ENCODE results near the gene PRKCB.

PRKCB gene

GRCh38 chr16:24035127-24035842 lies 199.5 kb downstream of the PRKCB start:
- no peak overlapping the region for H3K4me3 ChIP-seq (ENCODE audit: low read depth, low read length)
- POLR2A ChIA-PET = no interaction called here
- CTCF ChIA-PET = interaction anchor here (1.1 to 13.6 kb wide), 6 partner anchors 9 to 469 kb away, joined by 3 to 257 read pairs (median 8); partner anchors contain the start of gene PLK1
- no peak for TF ChIP-seq CTCF (IDR thresholded peaks at IDR 0.05; ENCODE audit: insufficient read depth, low read length, missing control alignments)
- DNase-seq (ENCODE audit: low read depth, low spot score) = no peak

GRCh38 chr16:24036038-24036543 lies 200.3 kb downstream of the PRKCB start:
- H3K4me3 ChIP-seq (ENCODE audit: low read depth, low read length) = no peak overlapping the region
- POLR2A ChIA-PET = no interaction called here
- TF ChIP-seq CTCF (IDR thresholded peaks at IDR 0.05; ENCODE audit: insufficient read depth, low read length, missing control alignments) = no peak
- CTCF ChIA-PET = interaction anchor here (0.7 to 13.6 kb wide), 11 partner anchors 9 to 468 kb away, joined by 3 to 257 read pairs (median 4); partner anchors contain the start of gene PLK1
- DNase-seq (ENCODE audit: low read depth, low spot score) = no peak

GRCh38 chr16:24036614-24037013 lies 200.8 kb downstream of the PRKCB start:
- H3K4me3 ChIP-seq (ENCODE audit: low read depth, low read length) = no peak overlapping the region
- ChIA-PET POLR2A (no interaction called here), CTCF (interaction anchor here (0.7 to 13.6 kb wide), 12 partner anchors 8 to 467 kb away, joined by 3 to 257 read pairs (median 4); partner anchors contain the start of gene PLK1)
- DNase-seq (ENCODE audit: low read depth, low spot score) = no peak
- TF ChIP-seq CTCF (IDR thresholded peaks at IDR 0.05; ENCODE audit: insufficient read depth, low read length, missing control alignments) = peak; percentile 75

- POLR2A ChIA-PET = no interaction called here
- CTCF ChIA-PET = interaction anchor here (0.6 to 13.6 kb wide), 7 partner anchors 235 to 480 kb away, joined by 3 to 257 read pairs (median 5); no protein-coding TSS in a partner anchor
- no peak for TF ChIP-seq CTCF (IDR thresholded peaks at IDR 0.05; ENCODE audit: insufficient read depth, low read length, missing control alignments)
- no peak overlapping the region for H3K4me3 ChIP-seq (ENCODE audit: low read depth, low read length)
- DNase-seq (ENCODE audit: low read depth, low spot score) = no peak
Measured at GRCh38 chr16:24037335-24037734, 201.6 kb downstream of the PRKCB start.

GRCh38 chr16:24041834-24042631 lies 206.2 kb downstream of the PRKCB start:
- POLR2A ChIA-PET = no interaction called here
- DNase-seq (ENCODE audit: low read depth, low spot score) = no peak
- CTCF ChIA-PET = interaction anchor here (0.6 to 13.6 kb wide), 16 partner anchors 11 to 494 kb away, joined by 3 to 257 read pairs (median 4); no protein-coding TSS in a partner anchor
- no peak overlapping the region for H3K4me3 ChIP-seq (ENCODE audit: low read depth, low read length)
- peak; percentile 61 for TF ChIP-seq CTCF (IDR thresholded peaks at IDR 0.05; ENCODE audit: insufficient read depth, low read length, missing control alignments)

- CTCF ChIA-PET = interaction anchor here (0.6 to 13.6 kb wide), 6 partner anchors 9 to 550 kb away, joined by 3 to 257 read pairs (median 5); no protein-coding TSS in a partner anchor
Measured at GRCh38 chr16:24044467-24044866, 208.7 kb downstream of the PRKCB start.

More at GRCh38 chr16:24044467-24044866, 208.7 kb downstream of the PRKCB start:
- no peak overlapping the region for H3K4me3 ChIP-seq (ENCODE audit: low read depth, low read length)
- no peak for TF ChIP-seq CTCF (IDR thresholded peaks at IDR 0.05; ENCODE audit: insufficient read depth, low read length, missing control alignments)
- no peak for DNase-seq (ENCODE audit: low read depth, low spot score)
- POLR2A ChIA-PET = no interaction called here

Measured in AG04449 (cell line).